HG03060 (cell line): Measurements from ENCODE around the gene LAMTOR5.
"Not testable (repeated sequence)": the region's sequence is repeated elsewhere in the genome, so short reads cannot be mapped to it uniquely, and the experiment has no call there.

Experiments used
- ATAC-seq: cut with Tn5 transposase; IDR thresholded peaks from one replicate; pipeline ENCODE4 v1.9.1; 2021; ENCODE audit warnings: low read depth, moderate number of reproducible peaks; ENCODE audit not compliant: unreplicated experiment

Gene LAMTOR5

DNA sequence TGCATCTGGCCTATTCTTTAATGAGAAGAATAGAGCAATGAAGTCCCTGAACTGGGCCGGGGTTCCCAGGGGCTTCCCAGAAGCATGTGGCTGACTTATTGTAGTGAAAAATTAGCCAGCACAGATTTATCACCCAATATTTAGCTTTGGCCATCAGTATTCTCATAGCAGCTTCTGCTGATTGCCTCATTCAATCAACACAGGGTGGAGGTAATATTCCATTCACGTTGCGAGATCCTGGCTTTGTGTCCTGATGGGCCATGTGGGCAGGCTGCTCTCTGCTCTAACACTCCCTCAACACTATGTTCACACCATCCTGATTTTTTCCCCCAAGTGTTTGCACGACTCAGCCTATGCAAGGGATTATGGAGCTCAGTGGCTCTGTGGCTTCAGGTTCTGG is 21.5 kb upstream of the LAMTOR5 start:
- no peak for ATAC-seq

DNA sequence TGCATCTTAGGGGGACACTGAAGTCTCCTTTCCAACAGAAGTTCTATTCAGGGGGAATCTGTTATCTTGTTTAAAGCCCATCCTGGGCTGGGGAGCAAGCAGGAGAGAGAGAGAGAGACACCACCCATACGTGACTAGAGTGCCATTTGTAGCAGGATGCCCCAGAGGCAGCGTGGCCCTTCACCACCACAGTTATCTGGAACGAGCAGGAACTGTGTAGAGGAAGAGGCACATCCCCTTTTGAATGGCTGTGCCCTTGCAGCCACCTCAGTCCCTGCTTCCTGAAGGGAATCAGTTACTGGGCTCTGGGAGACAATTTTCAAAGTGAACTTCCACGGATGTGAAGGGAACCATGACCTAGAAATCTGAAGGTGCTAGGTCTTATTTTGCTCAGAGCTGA is 19.4 kb upstream of the LAMTOR5 start:
- no peak for ATAC-seq

DNA sequence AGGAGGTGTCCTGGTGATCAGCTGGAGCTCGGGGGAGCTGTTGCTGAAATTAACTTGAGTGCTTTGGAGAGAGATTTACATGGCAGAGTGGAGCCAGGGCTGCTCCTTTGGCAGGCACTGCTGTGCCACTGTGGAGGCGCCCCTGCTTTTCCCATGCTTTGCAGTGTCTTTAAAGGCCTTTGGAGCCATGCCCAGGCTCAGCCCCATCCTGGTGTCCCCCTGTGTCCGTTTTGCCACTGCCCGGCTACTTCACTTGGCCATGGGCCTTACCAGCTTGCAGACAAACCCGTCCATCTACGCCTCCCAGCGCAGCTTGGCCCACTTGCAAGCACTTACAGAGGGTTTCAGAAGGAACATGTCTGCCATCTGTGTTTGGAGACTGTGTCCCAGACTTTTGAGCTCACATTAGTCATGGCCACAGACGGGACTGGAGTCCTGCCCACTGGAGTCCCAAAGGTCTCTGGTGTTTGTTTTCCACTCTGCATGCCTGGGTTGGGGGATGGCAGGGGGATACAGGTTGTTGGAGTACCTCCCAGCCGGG is 18.2 kb upstream of the LAMTOR5 start:
- ATAC-seq = no peak

- no peak for ATAC-seq
Observed at GRCh38 chr1:110424699-110425611, 17.5 kb upstream of the LAMTOR5 start.

GRCh38 chr1:110420874-110421793 is 13.6 kb upstream of the LAMTOR5 start:
- no peak for ATAC-seq

- no peak for ATAC-seq
Observed at GRCh38 chr1:110420023-110420662, 12.6 kb upstream of the LAMTOR5 start.

DNA sequence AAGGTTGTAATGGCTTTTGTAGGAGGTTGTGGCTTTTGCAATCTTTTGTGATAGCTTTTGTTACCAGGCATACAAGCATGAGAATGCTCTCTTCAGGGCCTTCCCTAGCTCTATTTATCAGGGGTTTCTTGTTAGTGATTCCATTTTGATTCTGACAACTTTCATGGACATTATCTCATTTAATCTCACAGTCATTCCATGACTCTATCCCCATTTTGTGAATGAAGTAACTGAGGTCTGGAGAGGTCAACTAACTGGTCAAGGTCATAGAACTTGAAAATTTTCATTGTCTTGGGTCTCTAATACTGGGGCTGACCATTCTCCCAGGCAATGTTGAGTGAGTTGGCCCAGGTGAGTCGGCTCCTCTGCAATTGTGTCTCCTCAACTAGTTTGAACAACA is 11.2 kb upstream of the LAMTOR5 start:
- no peak for ATAC-seq

GRCh38 chr1:110413045-110413444 is 5.6 kb upstream of the LAMTOR5 start:
- not testable (repeated sequence) for ATAC-seq

DNA sequence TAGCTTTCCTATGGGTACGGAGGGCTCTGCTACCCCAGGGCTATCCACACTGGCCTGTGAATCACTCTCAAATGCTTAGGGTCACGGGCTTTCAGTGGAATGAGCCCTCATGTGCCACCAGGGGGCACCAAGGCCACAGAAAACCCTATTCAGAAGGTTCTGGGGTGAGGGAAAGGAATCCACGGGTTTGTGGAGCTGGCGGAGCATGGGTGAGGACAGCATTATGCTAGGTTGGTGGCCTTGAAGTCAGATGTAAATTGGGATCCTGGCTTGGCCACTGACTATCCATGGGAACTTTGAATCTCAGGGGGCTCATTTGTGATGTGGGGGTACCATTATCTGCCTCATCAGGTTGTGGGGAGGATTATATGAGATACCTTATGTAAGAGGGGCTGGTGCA is 5.1 kb upstream of the LAMTOR5 start:
- no peak for ATAC-seq

GRCh38 chr1:110411173-110411735 is 3.8 kb upstream of the LAMTOR5 start:
- ATAC-seq = no peak

- no peak for ATAC-seq
Observed at GRCh38 chr1:110409316-110409715, 1.8 kb upstream of the LAMTOR5 start.

DNA sequence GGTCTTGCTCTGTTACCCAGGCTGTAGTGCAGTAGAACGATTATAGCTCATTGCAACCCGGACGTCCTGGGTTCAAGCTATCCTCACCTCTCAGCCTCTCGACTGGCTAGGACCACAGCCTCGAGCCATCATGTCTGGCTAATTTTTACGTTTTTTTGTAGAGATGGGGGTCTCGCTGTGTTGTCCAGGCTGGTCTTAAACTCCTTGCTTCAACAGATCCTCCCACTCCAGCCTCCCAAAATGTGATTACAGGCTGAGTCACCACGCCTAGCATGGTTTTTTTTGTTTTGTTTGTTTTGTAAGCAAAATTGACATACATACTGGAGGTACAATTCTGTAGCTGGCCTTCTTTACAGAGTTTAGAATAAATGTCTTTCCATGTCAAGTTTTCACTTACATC is 994 bp upstream of the LAMTOR5 start:
- ATAC-seq = no peak

GRCh38 chr1:110406407-110406806 is 1.1 kb downstream of the LAMTOR5 start:
- not testable (repeated sequence) for ATAC-seq

DNA sequence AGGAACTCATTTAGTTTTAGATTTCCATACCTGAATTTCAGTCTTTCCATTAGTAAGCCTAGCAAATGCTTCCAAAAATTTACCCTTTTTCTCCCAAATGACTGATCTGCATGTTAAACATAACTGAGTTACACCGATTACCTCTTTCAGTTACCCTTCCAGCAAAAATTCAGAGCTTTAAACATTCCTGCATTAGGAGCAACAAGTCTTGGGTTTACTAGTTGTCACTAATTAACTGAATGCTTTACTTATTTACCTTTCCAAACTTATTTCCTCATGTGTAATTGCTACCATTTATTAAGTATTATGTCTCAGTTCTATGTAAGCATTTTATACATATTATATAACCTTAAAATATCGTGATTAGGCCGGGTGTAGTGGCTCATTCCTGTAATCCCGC is 3.1 kb downstream of the LAMTOR5 start:
- ATAC-seq = no peak

GRCh38 chr1:110403805-110404204 is 3.7 kb downstream of the LAMTOR5 start:
- no peak for ATAC-seq

DNA sequence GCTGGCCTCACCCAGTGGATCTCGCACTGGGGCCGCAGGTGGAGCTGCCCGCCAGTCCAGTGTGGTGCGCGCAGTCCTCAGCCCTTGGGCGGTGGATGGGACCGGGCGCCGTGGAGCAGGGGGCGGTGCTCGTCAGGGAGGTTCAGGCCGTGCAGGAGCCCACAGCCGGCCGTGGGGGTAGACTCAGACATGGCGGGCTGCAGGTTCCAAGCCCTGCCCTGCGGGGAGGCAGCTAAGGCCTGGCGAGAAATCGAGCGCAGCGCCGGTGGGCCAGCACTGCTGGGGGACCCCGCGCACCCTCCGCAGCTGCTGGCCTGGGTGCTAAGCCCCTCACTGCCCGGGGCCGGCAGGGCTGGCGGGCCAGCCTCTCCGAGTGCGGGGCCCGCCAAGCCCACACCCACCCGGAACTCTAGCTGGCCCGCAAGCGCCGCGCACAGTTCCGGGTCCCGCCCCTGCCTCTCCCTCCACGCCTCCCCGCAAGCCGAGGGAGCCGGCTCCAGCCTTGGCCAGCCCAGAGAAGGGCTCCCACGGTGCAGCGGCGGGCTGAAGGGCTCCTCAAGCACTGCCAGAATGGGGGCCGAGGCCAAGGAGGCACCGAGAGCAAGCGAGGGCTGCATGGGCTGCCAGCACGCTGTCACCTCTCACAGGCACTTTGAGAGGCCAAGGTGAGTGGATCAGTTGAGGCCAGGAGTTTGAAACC is 11.1 kb downstream of the LAMTOR5 start:
- not testable (repeated sequence) for ATAC-seq

DNA sequence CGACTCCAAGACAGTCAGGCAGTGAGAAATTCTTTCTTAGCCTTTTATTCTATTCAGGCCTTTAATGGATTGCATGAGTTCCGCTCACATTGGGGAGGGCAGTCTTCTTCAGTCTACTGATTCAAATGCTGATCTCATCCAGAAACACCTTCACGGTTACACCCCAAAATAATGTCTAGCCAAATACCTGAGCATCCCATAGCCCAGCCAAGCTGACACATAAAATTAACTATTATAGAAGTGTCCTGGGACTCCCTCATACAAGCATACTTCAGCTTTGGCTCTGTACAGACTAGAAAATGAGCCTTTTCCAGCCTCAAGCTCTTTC is 13.0 kb downstream of the LAMTOR5 start:
- no peak for ATAC-seq

- ATAC-seq = no peak
Observed at GRCh38 chr1:110393691-110394492, 13.6 kb downstream of the LAMTOR5 start.

DNA sequence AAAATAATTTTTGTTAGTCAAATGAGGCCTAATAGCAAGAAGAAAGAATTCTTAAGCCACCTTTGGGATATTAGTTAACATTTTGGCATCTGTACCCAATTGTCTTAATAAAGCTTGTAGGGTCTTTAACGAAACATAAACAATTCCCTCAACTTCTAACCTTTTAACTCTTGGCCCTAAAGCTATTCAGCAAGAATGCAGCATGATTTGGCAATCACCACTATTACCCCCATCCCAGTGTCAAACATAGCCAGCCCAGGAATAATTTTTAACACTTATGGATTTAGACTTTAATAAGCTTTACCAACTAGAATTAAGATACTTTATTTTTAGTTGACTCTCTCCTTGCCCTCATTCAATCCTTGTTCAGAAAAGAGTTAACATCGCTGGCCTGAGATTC is 14.2 kb downstream of the LAMTOR5 start:
- no peak for ATAC-seq
